Measurements from ENCODE around the gene VCPKMT. TPM values are rescaled to one million over a fixed set of nuclear protein-coding genes. Genes with fewer than 3 reads are reported as not detected.
A peak's percentile ranks its signal among the peaks of the same experiment; 100 is the strongest.

The VCPKMT gene
- total and polyA plus RNA-seq, 9 of the 15 experiments (the other 6 are each of a cell fraction or from before 2014, with no cell fraction given): 2.7 to 7.8 (median 6.3) TPM

DNA sequence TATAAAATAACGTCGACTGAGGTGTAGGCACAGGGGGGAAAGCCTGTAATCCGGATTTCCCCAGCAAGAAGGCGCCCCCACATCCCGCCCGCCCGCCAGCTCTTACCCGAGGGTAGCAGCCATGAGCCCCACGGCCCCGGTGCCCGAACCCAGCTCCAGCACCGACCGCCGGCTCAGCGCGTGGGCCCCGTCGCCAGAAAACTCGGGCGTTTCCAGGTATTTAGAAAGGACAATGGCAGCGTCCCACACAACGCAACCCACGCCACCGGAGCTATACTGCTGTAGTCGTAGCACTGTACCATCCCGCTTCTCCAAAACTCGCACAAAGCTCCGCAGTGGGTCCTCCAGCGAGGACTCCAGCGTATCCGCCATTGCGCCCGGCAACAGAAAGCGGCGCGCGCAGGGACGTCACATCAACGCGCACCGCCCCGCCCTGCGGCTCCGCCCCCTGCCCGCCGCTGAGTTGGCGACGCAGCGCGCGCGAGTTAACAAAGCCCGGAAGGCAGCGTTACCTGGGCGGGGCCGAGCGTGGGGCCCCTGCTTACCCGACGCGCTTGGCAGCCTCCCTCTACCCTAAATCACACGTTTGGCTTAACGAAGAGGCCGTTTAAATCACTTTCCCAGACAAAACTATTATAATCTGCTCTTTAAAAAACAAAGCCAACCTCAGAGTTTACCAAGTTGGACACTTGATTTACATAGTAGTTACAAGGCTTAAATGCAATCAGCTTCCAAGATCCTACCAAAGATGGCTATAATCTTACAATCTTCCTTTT, at the start of gene VCPKMT (continued):
- TF ChIP-seq HNRNPH1 (optimal IDR thresholded peaks at IDR 0.05; ENCODE audit: low read depth, low read length) (no peak), ZFP1 (CRISPR knock-in tag; IDR thresholded peaks at IDR 0.05) (no peak), MAZ (CRISPR knock-in tag; conservative IDR thresholded peaks at IDR 0.05 in 1 of 2, IDR thresholded peaks at IDR 0.05 in 1 of 2) (peak; percentile 77 to 81), ZFX (CRISPR knock-in tag; IDR thresholded peaks at IDR 0.05) (peak; percentile 82), SRSF3 (IDR thresholded peaks at IDR 0.05; ENCODE audit: insufficient read depth, low read length) (no peak), HNRNPLL (IDR thresholded peaks at IDR 0.05; ENCODE audit: low read depth, low read length, poor library complexity, severe bottlenecking) (peak; percentile 81), CTBP1 (IDR thresholded peaks at IDR 0.05; ENCODE audit: borderline replicate concordance) (peak; percentile 78)

- WGBS (ENCODE audit: insufficient coverage, low coverage, missing lambda C conversion rate): 79% methylated on average over 4 of the region's 4 CpGs
- TF ChIP-seq, protein P1, sequence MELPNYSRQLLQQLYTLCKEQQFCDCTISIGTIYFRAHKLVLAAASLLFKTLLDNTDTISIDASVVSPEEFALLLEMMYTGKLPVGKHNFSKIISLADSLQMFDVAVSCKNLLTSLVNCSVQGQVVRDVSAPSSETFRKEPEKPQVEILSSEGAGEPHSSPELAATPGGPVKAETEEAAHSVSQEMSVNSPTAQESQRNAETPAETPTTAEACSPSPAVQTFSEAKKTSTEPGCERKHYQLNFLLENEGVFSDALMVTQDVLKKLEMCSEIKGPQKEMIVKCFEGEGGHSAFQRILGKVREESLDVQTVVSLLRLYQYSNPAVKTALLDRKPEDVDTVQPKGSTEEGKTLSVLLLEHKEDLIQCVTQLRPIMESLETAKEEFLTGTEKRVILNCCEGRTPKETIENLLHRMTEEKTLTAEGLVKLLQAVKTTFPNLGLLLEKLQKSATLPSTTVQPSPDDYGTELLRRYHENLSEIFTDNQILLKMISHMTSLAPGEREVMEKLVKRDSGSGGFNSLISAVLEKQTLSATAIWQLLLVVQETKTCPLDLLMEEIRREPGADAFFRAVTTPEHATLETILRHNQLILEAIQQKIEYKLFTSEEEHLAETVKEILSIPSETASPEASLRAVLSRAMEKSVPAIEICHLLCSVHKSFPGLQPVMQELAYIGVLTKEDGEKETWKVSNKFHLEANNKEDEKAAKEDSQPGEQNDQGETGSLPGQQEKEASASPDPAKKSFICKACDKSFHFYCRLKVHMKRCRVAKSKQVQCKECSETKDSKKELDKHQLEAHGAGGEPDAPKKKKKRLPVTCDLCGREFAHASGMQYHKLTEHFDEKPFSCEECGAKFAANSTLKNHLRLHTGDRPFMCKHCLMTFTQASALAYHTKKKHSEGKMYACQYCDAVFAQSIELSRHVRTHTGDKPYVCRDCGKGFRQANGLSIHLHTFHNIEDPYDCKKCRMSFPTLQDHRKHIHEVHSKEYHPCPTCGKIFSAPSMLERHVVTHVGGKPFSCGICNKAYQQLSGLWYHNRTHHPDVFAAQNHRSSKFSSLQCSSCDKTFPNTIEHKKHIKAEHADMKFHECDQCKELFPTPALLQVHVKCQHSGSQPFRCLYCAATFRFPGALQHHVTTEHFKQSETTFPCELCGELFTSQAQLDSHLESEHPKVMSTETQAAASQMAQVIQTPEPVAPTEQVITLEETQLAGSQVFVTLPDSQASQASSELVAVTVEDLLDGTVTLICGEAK (IDR thresholded peaks at IDR 0.05): no peak
- TF ChIP-seq, protein P1 (CRISPR knock-in tag; IDR thresholded peaks at IDR 0.05): no peak
- TF ChIP-seq RNF2 (IDR thresholded peaks at IDR 0.05): no peak
Observed at GRCh38 chr14:50156111-50156510, 39.7 kb upstream of the VCPKMT start.

More at GRCh38 chr14:50156111-50156510, 39.7 kb upstream of the VCPKMT start:
- Histone ChIP-seq H3K4me2 (ENCODE audit: insufficient read depth, low read length) (no peak overlapping the region), H3K36me3 (ENCODE audit: control insufficient read depth, insufficient read depth, low read length) (peaks cover 8% of the 10 kb centered on the region; the same call in 1 of the 3 replicates), H3K27ac (ENCODE audit: extremely low read depth, low read depth, low read length) (no peak overlapping the region), H3K9me3 (replicated peaks; ENCODE audit: control insufficient read depth, insufficient read depth, low read depth, low read length) (no peaks in the 10 kb centered on the region), H3K9me1 (ENCODE audit: control insufficient read depth, insufficient read depth, low read length) (no peaks in the 10 kb centered on the region), H3K4me3 (no peak overlapping the region), H2AFZ (ENCODE audit: low read depth, low read length) (no peak overlapping the region), H3K27me3 (ENCODE audit: control insufficient read depth in 2 of 2, insufficient read depth in 2 of 2, low read length in 2 of 2) (no peaks in the 10 kb centered on the region), H3K9ac (ENCODE audit: insufficient read depth in 1 of 2, low read depth in 2 of 2, low read length in 2 of 2) (no peak overlapping the region), H3K4me1 (replicated peaks in 1 of 2; ENCODE audit: control insufficient read depth in 2 of 2, insufficient read depth in 2 of 2, low read length in 2 of 2) (no peaks in the 10 kb centered on the region), H4K20me1 (replicated peaks; ENCODE audit: control insufficient read depth, insufficient read depth, low read length) (no peaks in the 10 kb centered on the region), H3K79me2 (ENCODE audit: control insufficient read depth, insufficient read depth, low read length) (no peaks in the 10 kb centered on the region)
- DNase-seq (ENCODE audit: extremely low read depth in 1 of 4, low spot score in 3 of 4): no peak
- no TSS peak for BruUV-seq (replicated peaks)
- FAIRE-seq: no peak
- intact Hi-C loops (cut with micrococcal nuclease): no loop called here
- ChIA-PET POLR2A (interaction anchor here (1.1 kb wide), 2 partner anchors 10 to 19 kb away, joined by 3 to 5 read pairs; no protein-coding TSS in a partner anchor), CTCF (ENCODE audit: low intra/inter-chr PET ratio) (no interaction called here)
- no peak for ATAC-seq
- in situ Hi-C loops (cut with MboI): no loop called here

Measured in K562 (cell line).